Measurements from ENCODE around the gene FBN2. TPM values are rescaled to one million over a fixed set of nuclear protein-coding genes. Genes with fewer than 3 reads are reported as not detected.
"Not testable (repeated sequence)": the region's sequence is repeated elsewhere in the genome, so short reads cannot be mapped to it uniquely, and the experiment has no call there.

FBN2 gene
- total and polyA plus RNA-seq, 2 experiments from 2014 or later = 15.2 to 63.2 TPM

GRCh38 chr5:128407944-128408343 lies 130.1 kb downstream of the FBN2 start:
- no peak for TF ChIP-seq EZH2 (IDR thresholded peaks at IDR 0.05; ENCODE audit: insufficient read depth, poor library complexity, severe bottlenecking)
- TF ChIP-seq EZH2phosphoT487 (IDR thresholded peaks at IDR 0.05; ENCODE audit: insufficient read depth, low read depth) = no peak
- H4K20me1 ChIP-seq (ENCODE audit: insufficient read depth) = no peaks in the 10 kb centered on the region
- H3K9me2 ChIP-seq (ENCODE audit: insufficient read depth) = no peaks in the 10 kb centered on the region
- H3K4me3 ChIP-seq = no peak overlapping the region
- H3K9me3 ChIP-seq (ENCODE audit: low read depth) = no peaks in the 10 kb centered on the region
- H3K4me1 ChIP-seq (ENCODE audit: insufficient read depth) = peaks cover 15% of the 10 kb centered on the region
- H3K4me2 ChIP-seq (ENCODE audit: unreplicated experiment) = no peak overlapping the region
- H3K27ac ChIP-seq = no peak overlapping the region
- no peaks in the 10 kb centered on the region for H3K79me2 ChIP-seq (ENCODE audit: insufficient read depth)
- no peaks in the 10 kb centered on the region for H3F3A ChIP-seq (ENCODE audit: insufficient read depth)
- DNase-seq = no peak
- in situ Hi-C loops (cut with MboI) = no loop called here
- no peak overlapping the region for H2AFZ ChIP-seq
- WGBS, 2 experiments (ENCODE audit: low coverage in 1 of 2, low lambda C conversion rate in 2 of 2, missing lambda C conversion rate in 2 of 2) = 83 to 88% methylated on average over 1 of the region's 1 CpG
- H3K36me3 ChIP-seq (ENCODE audit: low read depth) = no peaks in the 10 kb centered on the region
- no peaks in the 10 kb centered on the region for H3K27me3 ChIP-seq (replicated peaks; ENCODE audit: insufficient read depth)
- no peak overlapping the region for H3K9ac ChIP-seq

GRCh38 chr5:128406803-128407202 lies 131.2 kb downstream of the FBN2 start:
- WGBS, 2 experiments (ENCODE audit: low coverage in 1 of 2, low lambda C conversion rate in 2 of 2, missing lambda C conversion rate in 2 of 2) = 31% methylated on average over 3 of the region's 3 CpGs
- no peaks in the 10 kb centered on the region for H3K27me3 ChIP-seq (replicated peaks; ENCODE audit: insufficient read depth)
- no peak for TF ChIP-seq EZH2 (IDR thresholded peaks at IDR 0.05; ENCODE audit: insufficient read depth, poor library complexity, severe bottlenecking)
- no peak for TF ChIP-seq EZH2phosphoT487 (IDR thresholded peaks at IDR 0.05; ENCODE audit: insufficient read depth, low read depth)
- H3F3A ChIP-seq (ENCODE audit: insufficient read depth) = no peaks in the 10 kb centered on the region
- no peaks in the 10 kb centered on the region for H3K9me2 ChIP-seq (ENCODE audit: insufficient read depth)
- H2AFZ ChIP-seq = no peak overlapping the region
- H3K4me2 ChIP-seq (ENCODE audit: unreplicated experiment) = no peak overlapping the region
- H3K9ac ChIP-seq = no peak overlapping the region
- no peak for DNase-seq
- no peaks in the 10 kb centered on the region for H3K79me2 ChIP-seq (ENCODE audit: insufficient read depth)
- no peak overlapping the region for H3K4me3 ChIP-seq
- H3K9me3 ChIP-seq (ENCODE audit: low read depth) = no peaks in the 10 kb centered on the region
- no peak overlapping the region for H3K27ac ChIP-seq
- peaks cover 15% of the 10 kb centered on the region for H3K4me1 ChIP-seq (ENCODE audit: insufficient read depth)
- H3K36me3 ChIP-seq (ENCODE audit: low read depth) = no peaks in the 10 kb centered on the region
- in situ Hi-C loops (cut with MboI) = no loop called here
- no peaks in the 10 kb centered on the region for H4K20me1 ChIP-seq (ENCODE audit: insufficient read depth)

DNA sequence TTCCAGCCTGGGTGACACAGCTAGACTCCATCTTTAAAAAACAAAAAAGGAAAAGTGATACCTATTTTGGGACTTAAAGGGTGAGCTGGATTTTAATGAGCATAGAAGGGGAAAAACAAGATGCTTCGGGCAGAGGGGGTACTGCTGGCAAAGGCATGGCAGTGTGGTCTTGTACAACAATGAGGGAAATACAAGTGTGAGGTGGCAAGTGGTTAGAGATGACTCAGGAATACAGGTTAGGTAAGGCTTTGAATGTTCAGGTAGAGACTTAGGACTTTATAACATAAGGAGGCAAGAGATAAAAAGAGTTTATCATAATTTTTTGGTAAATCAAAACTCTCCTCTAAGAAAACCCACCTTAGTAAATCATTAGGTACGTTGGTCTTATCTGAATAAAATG lies 132.9 kb downstream of the FBN2 start:
- TF ChIP-seq EZH2phosphoT487 (IDR thresholded peaks at IDR 0.05; ENCODE audit: insufficient read depth, low read depth) (no peak), EZH2 (IDR thresholded peaks at IDR 0.05; ENCODE audit: insufficient read depth, poor library complexity, severe bottlenecking) (no peak)
- in situ Hi-C loops (cut with MboI) = no loop called here
- Histone ChIP-seq H3K27me3 (replicated peaks; ENCODE audit: insufficient read depth) (no peaks in the 10 kb centered on the region), H3K4me2 (ENCODE audit: unreplicated experiment) (no peak overlapping the region), H3K9ac (no peak overlapping the region), H3K4me1 (ENCODE audit: insufficient read depth) (peaks cover 15% of the 10 kb centered on the region), H3K27ac (no peak overlapping the region), H3K36me3 (ENCODE audit: low read depth) (no peaks in the 10 kb centered on the region), H3K9me3 (ENCODE audit: low read depth) (no peaks in the 10 kb centered on the region), H2AFZ (no peak overlapping the region), H3F3A (ENCODE audit: insufficient read depth) (no peaks in the 10 kb centered on the region), H3K79me2 (ENCODE audit: insufficient read depth) (no peaks in the 10 kb centered on the region), H3K9me2 (ENCODE audit: insufficient read depth) (no peaks in the 10 kb centered on the region), H4K20me1 (ENCODE audit: insufficient read depth) (no peaks in the 10 kb centered on the region), H3K4me3 (no peak overlapping the region)
- 66 to 70% methylated on average over 2 of the region's 2 CpGs for WGBS, 2 experiments (ENCODE audit: low coverage in 1 of 2, low lambda C conversion rate in 2 of 2, missing lambda C conversion rate in 2 of 2)
- no peak for DNase-seq

DNA sequence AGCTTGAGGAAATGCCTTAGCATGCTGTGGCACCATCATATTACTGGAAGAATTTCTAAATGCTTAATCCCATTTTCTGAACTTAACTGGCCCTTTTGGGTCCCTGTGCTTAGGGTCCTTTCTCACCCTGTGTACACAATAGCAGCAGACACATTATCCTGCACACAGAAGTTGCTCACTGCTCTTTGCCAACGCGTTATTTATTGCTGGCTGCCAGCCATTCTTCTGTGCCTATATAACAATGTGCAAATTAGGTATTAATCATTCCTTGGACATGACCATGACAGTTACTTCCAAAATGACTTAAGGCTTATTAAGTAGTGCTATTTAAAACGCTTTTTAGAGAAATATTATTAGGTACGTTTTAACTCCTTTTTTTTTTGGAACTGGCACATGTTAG lies 134.7 kb downstream of the FBN2 start:
- 13 to 18% methylated on average over 4 of the region's 4 CpGs for WGBS, 2 experiments (ENCODE audit: low coverage in 1 of 2, low lambda C conversion rate in 2 of 2, missing lambda C conversion rate in 2 of 2)
- no peak overlapping the region for H3K4me3 ChIP-seq
- no peak overlapping the region for H2AFZ ChIP-seq
- no peak overlapping the region for H3K27ac ChIP-seq
- no peaks in the 10 kb centered on the region for H3F3A ChIP-seq (ENCODE audit: insufficient read depth)
- H3K9me2 ChIP-seq (ENCODE audit: insufficient read depth) = no peaks in the 10 kb centered on the region
- DNase-seq = no peak
- H3K9ac ChIP-seq = no peak overlapping the region
- no peaks in the 10 kb centered on the region for H3K9me3 ChIP-seq (ENCODE audit: low read depth)
- no peaks in the 10 kb centered on the region for H3K79me2 ChIP-seq (ENCODE audit: insufficient read depth)
- H3K27me3 ChIP-seq (replicated peaks; ENCODE audit: insufficient read depth) = no peaks in the 10 kb centered on the region
- H3K4me1 ChIP-seq (ENCODE audit: insufficient read depth) = no peaks in the 10 kb centered on the region
- H3K4me2 ChIP-seq (ENCODE audit: unreplicated experiment) = no peak overlapping the region
- no peaks in the 10 kb centered on the region for H3K36me3 ChIP-seq (ENCODE audit: low read depth)
- in situ Hi-C loops (cut with MboI) = no loop called here
- TF ChIP-seq EZH2phosphoT487 (IDR thresholded peaks at IDR 0.05; ENCODE audit: insufficient read depth, low read depth) (no peak), EZH2 (IDR thresholded peaks at IDR 0.05; ENCODE audit: insufficient read depth, poor library complexity, severe bottlenecking) (no peak)
- no peaks in the 10 kb centered on the region for H4K20me1 ChIP-seq (ENCODE audit: insufficient read depth)

- Histone ChIP-seq H3K79me2 (ENCODE audit: insufficient read depth) (no peaks in the 10 kb centered on the region), H3K4me3 (no peak overlapping the region), H3K36me3 (ENCODE audit: low read depth) (no peaks in the 10 kb centered on the region), H3K9me2 (ENCODE audit: insufficient read depth) (no peaks in the 10 kb centered on the region), H2AFZ (no peak overlapping the region), H3K27me3 (replicated peaks; ENCODE audit: insufficient read depth) (no peaks in the 10 kb centered on the region), H3K4me2 (ENCODE audit: unreplicated experiment) (no peak overlapping the region), H3K9me3 (ENCODE audit: low read depth) (no peaks in the 10 kb centered on the region), H3K4me1 (ENCODE audit: insufficient read depth) (no peaks in the 10 kb centered on the region), H3K9ac (no peak overlapping the region), H4K20me1 (ENCODE audit: insufficient read depth) (no peaks in the 10 kb centered on the region), H3F3A (ENCODE audit: insufficient read depth) (no peaks in the 10 kb centered on the region), H3K27ac (no peak overlapping the region)
- TF ChIP-seq EZH2phosphoT487 (IDR thresholded peaks at IDR 0.05; ENCODE audit: insufficient read depth, low read depth) (no peak), EZH2 (IDR thresholded peaks at IDR 0.05; ENCODE audit: insufficient read depth, poor library complexity, severe bottlenecking) (no peak)
- no peak for DNase-seq
- WGBS, 2 experiments (ENCODE audit: low coverage in 1 of 2, low lambda C conversion rate in 2 of 2, missing lambda C conversion rate in 2 of 2) = 77 to 87% methylated on average over 2 of the region's 2 CpGs
- in situ Hi-C loops (cut with MboI) = no loop called here
Measured at GRCh38 chr5:128402506-128402905, 135.5 kb downstream of the FBN2 start.

- H3K4me1 ChIP-seq (ENCODE audit: insufficient read depth); H4K20me1 ChIP-seq (ENCODE audit: insufficient read depth); DNase-seq; H3K9me2 ChIP-seq (ENCODE audit: insufficient read depth); in situ Hi-C loops (cut with MboI); H3K9ac ChIP-seq; H3K79me2 ChIP-seq (ENCODE audit: insufficient read depth); H3K4me2 ChIP-seq (ENCODE audit: unreplicated experiment); H2AFZ ChIP-seq; H3K9me3 ChIP-seq (ENCODE audit: low read depth); H3K27me3 ChIP-seq (replicated peaks; ENCODE audit: insufficient read depth); H3K4me3 ChIP-seq; H3K36me3 ChIP-seq (ENCODE audit: low read depth); H3F3A ChIP-seq (ENCODE audit: insufficient read depth); H3K27ac ChIP-seq: not testable (repeated sequence)
- 68 to 72% methylated on average over 2 of the region's 2 CpGs for WGBS, 2 experiments (ENCODE audit: low coverage in 1 of 2, low lambda C conversion rate in 2 of 2, missing lambda C conversion rate in 2 of 2)
Measured at GRCh38 chr5:128400766-128401165, 137.3 kb downstream of the FBN2 start.
